HG03139 (cell line): ENCODE measurements around the gene CERT1.

Source experiments
- ATAC-seq: cut with Tn5 transposase; IDR thresholded peaks from one replicate; pipeline ENCODE4 v1.9.1; 2021; ENCODE audit not compliant: unreplicated experiment

Gene CERT1

DNA sequence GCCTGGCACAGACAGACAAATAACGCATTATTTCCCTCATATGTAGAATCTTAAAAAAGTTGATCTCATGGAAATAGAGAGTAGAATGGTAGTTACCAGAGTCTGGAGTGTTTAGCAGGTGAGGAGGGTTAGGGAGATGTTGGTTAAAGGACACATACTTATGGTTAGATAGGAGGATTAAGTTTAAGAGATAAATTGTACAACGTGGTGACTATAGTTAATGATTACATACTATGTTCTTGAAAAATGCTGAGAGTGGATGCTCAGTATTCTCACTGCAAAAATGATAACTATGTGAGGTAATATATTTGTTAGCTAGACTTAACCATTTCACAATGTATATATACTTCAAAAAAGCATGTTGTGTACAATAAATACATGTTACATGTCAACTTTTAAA is 38.0 kb downstream of the CERT1 start:
- ATAC-seq = no peak

DNA sequence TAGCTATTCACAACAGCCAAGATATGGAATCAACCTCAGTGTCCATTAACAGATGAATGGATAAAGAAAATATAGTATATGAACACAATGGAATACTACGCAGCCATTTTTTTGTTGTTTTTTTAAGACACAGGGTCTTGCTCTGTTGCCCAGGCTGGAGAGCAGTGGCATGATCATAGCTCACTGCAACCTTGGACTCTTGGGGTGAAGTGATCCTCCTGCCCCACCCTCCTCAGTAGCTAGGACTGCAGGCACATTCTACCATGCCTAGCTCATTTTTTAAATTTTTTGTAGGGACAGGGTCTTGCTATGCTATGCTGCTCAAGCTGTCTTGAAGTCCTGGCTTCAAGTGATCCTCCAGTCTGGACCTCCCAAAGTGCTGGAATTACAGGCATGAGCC is 38.5 kb downstream of the CERT1 start:
- no peak for ATAC-seq

DNA sequence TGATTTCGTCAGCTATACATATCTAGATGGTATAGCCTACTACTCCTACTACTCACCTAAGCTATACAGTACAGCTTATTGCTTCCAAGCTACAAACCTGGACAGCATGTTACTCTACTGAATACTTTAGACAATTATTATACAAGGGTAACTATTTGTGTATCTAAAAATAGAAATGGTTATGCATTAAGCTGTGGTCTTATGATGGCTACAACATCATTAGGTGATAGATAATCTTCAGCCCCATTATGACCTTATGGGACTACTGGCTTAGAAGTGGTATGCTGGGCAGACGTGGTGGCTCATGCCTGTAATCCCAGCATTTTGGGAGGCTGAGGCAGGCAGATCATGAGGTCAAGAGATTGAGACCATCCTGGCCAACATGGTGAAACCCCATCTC is 40.2 kb downstream of the CERT1 start:
- ATAC-seq = no peak

DNA sequence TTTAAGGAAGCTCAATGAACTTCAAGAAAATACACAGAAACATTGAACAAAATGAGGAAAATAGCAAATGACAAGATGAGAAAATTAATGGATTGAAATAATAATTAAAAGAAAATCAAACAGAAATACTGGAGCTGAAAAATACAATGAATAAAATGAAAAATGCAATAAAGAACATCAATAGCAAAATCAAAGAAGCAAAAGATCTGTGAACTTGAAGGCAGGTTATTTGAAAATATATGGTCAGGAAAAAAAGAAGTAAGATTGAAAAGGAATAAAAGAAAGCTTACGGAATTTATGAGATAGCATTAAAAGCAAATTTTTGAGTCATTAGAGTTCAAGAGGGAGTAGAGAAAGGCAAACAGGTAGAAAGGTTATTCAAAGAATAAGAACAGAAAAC is 42.4 kb downstream of the CERT1 start:
- no peak for ATAC-seq

DNA sequence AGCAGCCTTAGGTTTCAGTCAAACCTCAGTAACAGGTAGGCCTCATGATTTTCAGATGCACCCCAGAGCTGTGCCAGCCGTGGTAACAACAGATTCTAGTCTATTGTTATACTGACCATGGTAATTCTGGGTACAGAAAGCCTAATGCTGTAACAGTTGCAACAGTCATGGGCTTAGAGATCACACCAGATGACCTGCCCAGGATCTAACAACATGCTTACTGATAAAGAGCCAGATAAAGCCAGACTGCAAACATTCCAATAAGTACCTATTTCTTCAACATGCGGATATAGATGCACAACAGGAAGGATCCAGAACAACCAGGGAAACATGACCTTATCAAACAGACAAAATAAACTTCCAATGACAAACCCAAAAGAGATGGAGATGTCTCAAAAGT is 42.8 kb downstream of the CERT1 start:
- ATAC-seq = no peak

DNA sequence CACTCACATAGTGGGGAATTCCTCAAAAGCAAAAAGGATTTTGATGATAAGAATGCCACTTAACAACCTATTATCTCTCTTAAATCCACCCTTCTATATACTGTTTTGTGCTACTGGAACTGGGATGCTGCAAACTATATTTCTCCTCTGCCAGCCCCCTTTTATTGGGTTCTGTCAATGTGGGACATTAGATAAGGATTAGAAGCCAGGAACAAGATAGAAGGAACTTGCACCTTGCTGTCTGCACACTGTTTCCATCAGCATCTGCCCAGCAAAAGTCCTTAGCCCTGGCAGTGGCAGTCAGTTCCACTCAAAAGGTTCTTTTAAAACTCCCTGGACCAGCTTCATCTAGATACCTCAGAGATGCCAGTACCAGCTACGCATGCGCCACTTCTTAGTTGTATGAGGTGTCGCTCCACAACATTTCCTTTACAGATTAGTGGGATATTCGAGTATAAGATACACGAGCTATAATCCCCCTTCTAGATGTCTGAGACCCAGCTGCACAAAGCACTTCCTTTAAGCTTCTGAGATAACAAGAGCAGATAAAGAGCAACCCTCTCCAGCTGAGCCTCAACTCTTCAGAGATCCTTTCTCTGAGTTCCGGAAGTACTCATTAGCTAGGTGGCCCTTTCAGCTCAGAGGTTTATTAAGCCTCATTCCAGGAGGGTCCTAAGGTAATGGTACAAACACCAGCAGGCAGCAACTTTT is 45.3 kb downstream of the CERT1 start:
- ATAC-seq = no peak

DNA sequence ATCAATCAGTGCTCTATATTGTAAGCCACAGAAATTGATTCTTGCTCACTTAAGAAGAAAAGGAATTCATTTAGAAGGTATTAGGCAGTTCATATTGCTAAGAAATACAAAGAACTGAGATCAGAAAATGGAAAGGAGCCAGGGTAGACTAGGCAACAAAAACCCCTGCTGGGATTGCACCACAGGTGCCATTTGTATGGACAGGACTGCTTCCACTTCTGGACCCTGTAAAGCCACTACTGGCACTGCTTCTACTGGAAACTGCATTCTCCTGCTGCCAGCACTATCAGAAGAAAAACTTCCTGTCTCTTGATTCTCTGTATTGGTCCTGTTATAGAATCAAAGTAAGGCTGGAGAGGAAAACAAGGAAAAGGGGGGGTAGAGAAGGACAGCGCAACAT is 45.9 kb downstream of the CERT1 start:
- no peak for ATAC-seq

DNA sequence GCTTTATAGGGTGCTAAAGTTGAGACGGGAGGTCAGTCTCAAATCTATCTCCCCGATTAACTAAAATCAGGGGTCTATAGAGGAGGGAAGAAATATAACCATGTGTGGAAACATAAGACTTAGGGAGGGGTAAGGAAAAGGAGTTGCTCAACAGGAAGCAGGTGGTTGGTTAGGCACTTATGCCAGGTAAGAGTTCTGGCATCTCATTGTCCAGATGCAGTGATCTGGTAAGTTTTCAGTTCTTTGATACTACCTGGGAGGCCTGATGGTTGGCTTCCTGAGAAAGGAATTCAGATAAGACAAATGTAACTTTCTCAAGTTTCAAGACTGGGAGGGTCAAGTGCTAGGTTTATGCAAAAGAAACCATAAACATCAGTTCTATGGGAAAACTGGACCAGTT is 47.7 kb downstream of the CERT1 start:
- no peak for ATAC-seq

DNA sequence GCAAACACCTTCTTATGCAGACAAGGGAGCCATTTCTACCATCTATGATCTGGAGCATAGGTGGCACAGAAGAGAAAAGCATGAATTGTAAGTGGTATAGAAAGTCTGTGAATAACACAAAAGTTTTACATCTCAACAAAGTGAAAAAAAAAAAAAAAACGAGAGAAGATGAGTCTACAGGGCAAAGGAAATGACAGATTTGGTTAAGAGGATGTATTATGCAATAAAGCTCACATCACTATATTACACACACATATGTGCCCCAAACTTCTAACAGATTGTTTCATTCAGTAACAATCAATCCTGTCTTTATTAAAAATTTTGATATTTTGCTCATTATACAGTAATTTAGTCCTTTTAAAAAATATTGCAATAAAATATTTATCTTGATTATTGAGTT is 49.8 kb downstream of the CERT1 start:
- ATAC-seq = no peak

DNA sequence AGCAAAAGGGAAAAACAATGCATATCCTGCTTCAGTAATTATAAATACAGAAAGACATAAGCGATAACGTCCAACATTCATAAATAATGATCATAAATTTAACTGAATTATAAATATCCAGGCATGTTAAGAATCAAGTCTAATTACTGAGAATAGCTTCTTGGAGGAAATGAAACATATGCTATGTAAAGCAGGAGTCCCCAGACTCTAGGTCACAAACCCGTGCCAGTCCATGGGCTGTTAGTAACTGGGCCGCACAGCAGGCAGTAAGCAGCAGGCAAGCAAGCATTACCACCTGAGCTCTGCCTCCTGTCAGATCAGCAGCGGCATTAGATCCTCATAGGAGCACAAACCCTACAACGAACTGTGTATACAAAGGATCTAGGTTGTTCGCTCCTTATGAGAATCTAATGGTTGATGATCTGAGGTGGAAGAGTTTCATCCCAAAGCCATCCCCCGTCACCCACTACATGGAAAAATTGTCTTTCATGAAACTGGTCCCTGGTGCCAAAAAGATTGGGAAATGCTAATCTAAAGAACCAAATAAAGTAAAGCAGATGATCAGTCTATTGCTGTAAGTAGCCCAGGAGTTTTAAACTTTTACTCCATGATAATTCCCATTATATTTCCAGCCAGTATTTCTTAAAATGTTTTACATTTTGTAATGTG is 50.4 kb downstream of the CERT1 start:
- ATAC-seq = peak; percentile 74

DNA sequence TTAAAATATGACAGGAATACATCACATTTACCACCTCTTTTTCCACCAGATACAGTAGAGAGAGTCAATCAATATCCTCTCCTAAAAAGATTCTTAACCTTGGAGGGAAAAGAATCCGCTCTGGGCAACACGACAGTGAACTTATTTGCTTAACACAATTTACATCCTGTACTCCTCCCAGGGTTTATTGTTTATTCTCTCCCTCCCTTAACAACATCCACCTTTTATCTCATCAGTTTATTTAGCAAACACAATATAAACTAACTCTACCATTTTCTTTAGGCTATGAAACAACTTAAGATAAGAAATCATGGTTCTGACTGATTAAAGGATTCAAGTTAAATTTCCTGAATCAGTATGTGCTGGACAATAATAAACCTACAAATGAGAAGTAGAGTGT is 50.9 kb downstream of the CERT1 start:
- peak; percentile 26 for ATAC-seq

DNA sequence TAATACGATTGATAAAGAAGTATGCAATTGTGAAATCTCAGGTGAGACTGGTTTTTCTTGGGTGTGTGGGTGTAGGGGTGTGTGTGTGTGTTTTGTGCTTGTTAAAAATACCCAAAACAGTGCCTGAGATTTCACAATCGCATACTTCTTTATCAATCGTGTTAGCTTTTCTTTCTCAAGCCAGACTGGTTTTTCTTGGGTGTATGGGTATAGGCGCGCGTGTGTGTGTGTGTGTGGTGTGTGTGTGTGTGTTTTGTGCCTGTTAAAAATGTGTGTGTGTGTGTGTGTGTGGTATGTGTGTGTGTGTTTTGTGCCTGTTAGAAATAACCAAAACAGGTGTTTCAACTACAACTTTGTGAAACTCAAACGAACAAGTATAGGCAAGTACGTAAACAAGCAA is 53.7 kb downstream of the CERT1 start:
- no peak for ATAC-seq

DNA sequence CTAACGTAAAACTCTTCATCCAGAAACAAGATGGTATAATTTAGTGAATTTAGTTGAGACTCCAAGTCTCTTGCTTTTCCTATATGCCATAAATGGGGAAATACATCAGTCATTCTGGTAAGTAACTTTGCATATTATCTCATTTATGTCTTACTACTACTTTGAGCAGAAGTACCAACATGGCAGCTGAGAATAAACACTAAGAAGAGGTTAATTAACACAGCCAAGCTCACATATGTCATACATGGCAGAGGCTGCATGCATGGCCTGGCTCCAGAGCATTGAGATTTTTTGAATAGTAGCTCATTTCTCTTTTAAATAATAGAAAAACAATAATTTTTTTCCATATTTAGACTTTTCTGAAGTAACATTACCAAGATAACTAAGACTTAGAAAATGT is 54.3 kb downstream of the CERT1 start:
- no peak for ATAC-seq

DNA sequence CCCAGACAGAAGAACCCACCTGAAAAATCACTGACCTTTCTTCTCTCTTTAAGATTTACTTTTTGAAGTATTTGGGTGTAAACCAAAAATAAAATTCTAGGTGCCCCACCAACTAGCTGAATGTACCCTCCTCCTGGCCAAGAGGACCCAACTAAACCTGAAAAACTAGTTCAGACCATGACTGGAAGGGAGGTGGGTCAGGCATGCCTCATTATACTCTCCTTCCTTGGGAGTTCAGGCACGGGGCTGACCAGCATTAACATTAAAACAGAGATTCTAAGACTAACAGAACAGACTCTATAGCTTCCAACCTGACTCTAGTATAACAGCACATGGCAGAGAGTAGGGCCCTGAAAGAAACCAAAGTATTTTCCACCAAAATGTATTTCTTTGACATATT is 61.4 kb downstream of the CERT1 start:
- ATAC-seq = no peak

DNA sequence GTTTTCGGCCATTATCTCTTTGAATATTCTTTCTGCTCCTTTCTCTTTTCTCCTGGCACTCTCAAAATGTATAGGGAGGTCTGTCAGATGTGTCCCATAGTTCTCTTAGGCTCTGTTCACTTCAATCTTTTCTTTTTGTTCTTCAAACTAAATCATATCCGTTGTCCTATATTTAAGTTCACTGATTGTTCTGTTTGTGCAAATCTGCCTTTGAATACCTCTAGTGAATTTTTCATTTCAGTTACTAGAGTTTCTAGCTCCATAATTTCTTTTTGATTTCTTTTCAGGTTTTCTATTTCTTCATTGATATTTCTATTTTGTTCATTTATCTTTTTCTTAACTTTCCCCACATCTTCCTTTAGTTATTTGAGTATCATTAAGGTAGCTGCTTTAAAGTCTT is 65.4 kb downstream of the CERT1 start:
- no peak for ATAC-seq

DNA sequence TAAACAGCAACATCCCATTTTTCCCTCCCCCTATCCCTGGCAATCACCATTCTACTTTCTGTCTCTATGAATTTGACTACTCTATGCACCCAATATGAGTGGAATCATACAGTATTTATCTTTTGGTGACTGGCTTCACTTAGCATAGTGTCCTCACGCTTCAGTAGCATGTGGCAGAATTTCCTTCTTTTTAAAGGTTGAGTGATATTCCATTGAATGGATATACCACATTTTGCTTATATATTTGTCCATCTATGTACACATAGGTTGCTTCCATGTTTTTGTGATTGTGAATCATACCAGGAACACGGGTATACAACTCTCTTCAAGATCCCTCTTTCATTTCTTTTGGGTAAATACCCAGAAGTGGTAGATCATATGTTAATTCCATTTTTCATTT is 69.9 kb downstream of the CERT1 start:
- no peak for ATAC-seq

DNA sequence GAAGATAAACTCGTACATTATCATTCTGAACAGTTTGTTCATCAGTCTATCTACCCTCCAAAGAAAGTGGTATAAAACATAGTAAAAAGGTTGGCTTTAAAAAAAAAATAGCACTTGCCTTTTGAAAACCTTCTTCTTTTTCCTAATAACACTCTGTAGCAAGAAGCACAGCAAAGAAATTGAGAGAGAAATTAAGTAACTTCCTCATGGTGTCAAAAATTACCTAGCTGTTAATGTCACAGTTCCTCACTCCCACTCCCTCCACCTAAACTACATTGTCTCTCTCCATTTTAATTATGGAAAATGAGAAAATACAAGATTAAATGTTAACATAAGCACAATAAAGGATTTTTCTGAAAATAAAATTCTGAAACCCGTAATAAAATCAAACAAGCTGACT is 72.2 kb downstream of the CERT1 start:
- no peak for ATAC-seq

DNA sequence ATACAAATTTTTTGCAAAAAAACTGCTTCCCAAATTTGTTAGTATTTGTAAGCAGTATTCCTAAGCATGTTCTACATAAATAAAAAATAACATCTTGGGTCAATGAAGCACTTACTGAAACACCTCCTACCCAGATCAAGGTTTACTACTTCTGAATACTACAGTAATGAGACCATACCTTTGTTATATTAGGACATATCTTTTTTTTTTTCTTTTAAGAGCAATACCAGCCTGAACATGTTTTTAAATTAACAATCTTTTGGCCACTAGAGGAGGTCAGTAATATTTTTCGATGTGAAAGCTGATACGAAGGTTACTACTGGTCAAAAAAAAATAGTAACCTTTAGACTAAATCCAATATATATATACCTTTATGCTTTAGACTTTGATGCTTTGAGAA is 72.7 kb downstream of the CERT1 start:
- ATAC-seq = no peak

DNA sequence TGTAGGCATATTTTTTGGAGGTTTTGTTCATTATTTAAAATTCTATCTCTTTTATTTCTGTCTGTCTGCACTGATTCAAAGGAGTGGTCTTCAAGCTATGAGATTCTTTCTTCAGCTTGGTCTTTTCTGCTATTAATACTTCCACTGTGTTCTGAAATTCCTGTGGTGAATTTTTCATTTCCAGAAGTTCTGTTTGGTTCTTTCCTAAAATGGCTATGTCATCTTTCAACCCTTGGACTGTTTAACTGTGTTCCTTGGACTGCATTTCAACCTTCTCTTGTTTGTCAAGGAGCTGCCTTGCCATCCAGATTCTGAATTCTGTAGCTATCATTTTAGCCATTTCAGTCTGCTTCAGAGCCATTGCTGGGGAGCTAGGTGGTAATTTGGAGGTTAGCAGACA is 76.3 kb downstream of the CERT1 start:
- ATAC-seq = no peak

DNA sequence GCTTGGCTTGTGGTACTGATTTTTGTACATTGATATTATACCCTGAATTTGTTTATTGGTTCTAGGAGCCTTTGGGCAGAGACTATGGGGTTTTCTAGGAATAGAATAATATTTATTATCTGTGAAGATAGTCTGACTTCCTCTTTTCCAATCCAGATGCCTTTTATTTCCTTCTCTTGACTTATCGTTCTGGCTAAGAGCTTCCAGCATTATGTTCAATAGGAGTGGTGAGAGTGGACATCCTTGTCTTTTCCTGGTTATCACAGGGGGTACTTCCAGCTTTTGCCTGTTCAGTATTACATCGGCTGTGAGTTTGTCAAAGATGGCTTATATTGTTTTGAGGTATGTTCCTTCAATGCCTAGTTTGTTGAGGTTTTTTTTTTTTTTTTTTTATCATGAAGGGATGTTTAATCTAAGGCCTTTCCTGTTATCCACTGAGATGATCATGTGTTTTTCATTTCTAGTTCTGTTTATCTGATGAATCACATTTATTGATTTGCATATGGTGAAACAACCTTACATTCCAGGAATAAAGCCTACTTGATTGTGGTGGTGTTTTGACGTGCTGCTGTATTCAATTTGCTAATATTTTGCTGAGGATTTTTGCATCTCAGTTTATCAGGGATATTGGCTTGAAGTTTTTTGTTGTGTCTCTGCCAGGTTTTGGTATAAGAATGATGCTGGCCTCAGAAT is 77.5 kb downstream of the CERT1 start:
- no peak for ATAC-seq

DNA sequence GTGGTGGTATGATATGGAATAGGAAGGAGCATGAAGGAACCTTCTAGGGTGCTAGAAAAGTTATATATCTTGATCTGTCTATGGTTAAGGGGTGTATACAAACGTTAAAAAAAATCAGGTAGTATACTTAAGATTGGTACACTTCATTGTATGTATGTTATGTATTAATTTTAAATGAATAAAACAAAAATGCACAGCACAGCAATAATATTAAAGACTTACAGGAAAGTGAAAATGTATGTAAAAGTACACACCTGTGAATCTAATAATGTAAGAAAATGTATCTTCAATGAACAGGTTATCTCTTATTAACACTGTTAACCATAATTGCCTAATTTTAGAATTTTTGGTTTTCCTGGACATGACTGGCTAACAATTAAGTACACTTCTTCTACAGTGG is 97.2 kb downstream of the CERT1 start:
- no peak for ATAC-seq
